Measurements from ENCODE around the gene SLC15A3. TPM values are rescaled to one million over a fixed set of nuclear protein-coding genes. Genes with fewer than 3 reads are reported as not detected.

Gene SLC15A3
- total RNA-seq, 1 donor from 2014 or later, result 1.3 TPM

- no peaks in the 10 kb centered on the region for H3K27me3 ChIP-seq (ENCODE audit: control insufficient read depth, insufficient read depth, low read length)
- H3K36me3 ChIP-seq (ENCODE audit: control insufficient read depth, insufficient read depth, low read length), result peaks cover 45% of the 10 kb centered on the region
- DNase-seq (ENCODE audit: low read depth), result no peak
- no peak for TF ChIP-seq CTCF (IDR thresholded peaks at IDR 0.05; ENCODE audit: insufficient read depth, low read length, severe bottlenecking)
- FAIRE-seq, result no peak
- no peak overlapping the region for H3K4me3 ChIP-seq (ENCODE audit: low read depth, low read length)
These were observed 49.4 kb downstream of the SLC15A3 start for GRCh38 chr11:60902625-60903024.

- FAIRE-seq (no peak), DNase-seq (ENCODE audit: low read depth) (no peak)
- Histone ChIP-seq H3K4me3 (ENCODE audit: low read depth, low read length) (no peak overlapping the region), H3K36me3 (ENCODE audit: control insufficient read depth, insufficient read depth, low read length) (peaks cover 53% of the 10 kb centered on the region), H3K27me3 (ENCODE audit: control insufficient read depth, insufficient read depth, low read length) (no peaks in the 10 kb centered on the region)
- TF ChIP-seq CTCF (IDR thresholded peaks at IDR 0.05; ENCODE audit: insufficient read depth, low read length, severe bottlenecking), result no peak
These were observed 51.1 kb downstream of the SLC15A3 start for GRCh38 chr11:60900673-60901404.

GRCh38 chr11:60899977-60900376 lies 52.0 kb downstream of the SLC15A3 start:
- DNase-seq (ENCODE audit: low read depth) (no peak), FAIRE-seq (no peak)
- Histone ChIP-seq H3K36me3 (ENCODE audit: control insufficient read depth, insufficient read depth, low read length) (peaks cover 57% of the 10 kb centered on the region), H3K4me3 (ENCODE audit: low read depth, low read length) (no peak overlapping the region), H3K27me3 (ENCODE audit: control insufficient read depth, insufficient read depth, low read length) (no peaks in the 10 kb centered on the region)
- no peak for TF ChIP-seq CTCF (IDR thresholded peaks at IDR 0.05; ENCODE audit: insufficient read depth, low read length, severe bottlenecking)

- DNase-seq (ENCODE audit: low read depth), result peak; percentile 58
- H3K27me3 ChIP-seq (ENCODE audit: control insufficient read depth, insufficient read depth, low read length), result no peaks in the 10 kb centered on the region
- peaks cover 57% of the 10 kb centered on the region for H3K36me3 ChIP-seq (ENCODE audit: control insufficient read depth, insufficient read depth, low read length)
- FAIRE-seq, result no peak
- H3K4me3 ChIP-seq (ENCODE audit: low read depth, low read length), result no peak overlapping the region
- peak; percentile 82 for TF ChIP-seq CTCF (IDR thresholded peaks at IDR 0.05; ENCODE audit: insufficient read depth, low read length, severe bottlenecking)
These were observed 52.7 kb downstream of the SLC15A3 start for GRCh38 chr11:60899046-60899936.

GRCh38 chr11:60897496-60897895 lies 54.5 kb downstream of the SLC15A3 start:
- TF ChIP-seq CTCF (IDR thresholded peaks at IDR 0.05; ENCODE audit: insufficient read depth, low read length, severe bottlenecking), result no peak
- peak; percentile 54 for DNase-seq (ENCODE audit: low read depth)
- no peaks in the 10 kb centered on the region for H3K27me3 ChIP-seq (ENCODE audit: control insufficient read depth, insufficient read depth, low read length)
- peaks cover 47% of the 10 kb centered on the region for H3K36me3 ChIP-seq (ENCODE audit: control insufficient read depth, insufficient read depth, low read length)
- FAIRE-seq, result no peak
- no peak overlapping the region for H3K4me3 ChIP-seq (ENCODE audit: low read depth, low read length)

All from bronchial epithelial cell (primary cell).